OCI-LY7 (cell line): ENCODE results near the gene TRIM36.

Experiments
- EZH2phosphoT487 ChIP-seq: fragments of 200-600 bp; sonication (generic); IDR thresholded peaks from 2 replicates; pipeline ENCODE4 v1.6.1; 2018; ENCODE audit warnings: low read depth, borderline replicate concordance, mild to moderate bottlenecking, mixed run types, antibody characterized with exemption, low read length, moderate library complexity, mixed read lengths
- TF ChIP-seq, protein P1 (sequence below): fragments of 200-600 bp; sonication (generic); conservative IDR thresholded peaks from 2 replicates; pipeline ENCODE4 v1.5.1; 2014; ENCODE audit warnings: mild to moderate bottlenecking, antibody characterized with exemption, low read length, moderate library complexity, mixed read lengths

DNA sequence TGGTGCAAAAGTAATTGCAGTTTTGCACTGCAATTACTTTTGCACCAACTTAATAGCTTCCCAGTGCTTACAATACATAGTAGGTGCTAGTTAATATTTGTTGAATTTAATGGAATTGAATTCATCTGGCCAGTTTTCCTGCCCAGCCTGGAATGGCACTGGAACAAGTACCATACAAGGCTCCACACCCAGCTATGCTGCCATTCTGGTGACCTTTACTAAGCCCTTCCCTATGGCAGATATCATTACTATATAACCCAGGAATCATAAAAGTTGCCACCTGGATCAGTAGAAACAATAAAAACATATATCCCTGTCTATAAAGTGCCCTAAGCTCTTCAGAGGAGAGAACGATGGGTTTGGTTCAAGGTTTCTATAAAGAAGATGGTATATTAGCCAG is 22.4 kb upstream of the TRIM36 start:
- TF ChIP-seq EZH2phosphoT487: no peak
- TF ChIP-seq, protein P1, sequence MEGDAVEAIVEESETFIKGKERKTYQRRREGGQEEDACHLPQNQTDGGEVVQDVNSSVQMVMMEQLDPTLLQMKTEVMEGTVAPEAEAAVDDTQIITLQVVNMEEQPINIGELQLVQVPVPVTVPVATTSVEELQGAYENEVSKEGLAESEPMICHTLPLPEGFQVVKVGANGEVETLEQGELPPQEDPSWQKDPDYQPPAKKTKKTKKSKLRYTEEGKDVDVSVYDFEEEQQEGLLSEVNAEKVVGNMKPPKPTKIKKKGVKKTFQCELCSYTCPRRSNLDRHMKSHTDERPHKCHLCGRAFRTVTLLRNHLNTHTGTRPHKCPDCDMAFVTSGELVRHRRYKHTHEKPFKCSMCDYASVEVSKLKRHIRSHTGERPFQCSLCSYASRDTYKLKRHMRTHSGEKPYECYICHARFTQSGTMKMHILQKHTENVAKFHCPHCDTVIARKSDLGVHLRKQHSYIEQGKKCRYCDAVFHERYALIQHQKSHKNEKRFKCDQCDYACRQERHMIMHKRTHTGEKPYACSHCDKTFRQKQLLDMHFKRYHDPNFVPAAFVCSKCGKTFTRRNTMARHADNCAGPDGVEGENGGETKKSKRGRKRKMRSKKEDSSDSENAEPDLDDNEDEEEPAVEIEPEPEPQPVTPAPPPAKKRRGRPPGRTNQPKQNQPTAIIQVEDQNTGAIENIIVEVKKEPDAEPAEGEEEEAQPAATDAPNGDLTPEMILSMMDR: no peak
